SKM-1 treated with dmso at 0.1 percent for 144 hours (cell line): ENCODE measurements around the gene PTPRK.

Experiments
- DNase-seq: peaks from one replicate; lab custom pipeline; 2025; ENCODE audit not compliant: unreplicated experiment; lab: John Stamatoyannopoulos, UW

PTPRK gene

GRCh38 chr6:128350416-128351254 lies 169.8 kb downstream of the PTPRK start:
- no peak for DNase-seq

GRCh38 chr6:128347123-128347522 lies 173.3 kb downstream of the PTPRK start:
- DNase-seq = no peak

GRCh38 chr6:128346569-128346968 lies 173.8 kb downstream of the PTPRK start:
- DNase-seq = no peak

- no peak for DNase-seq
Measured at GRCh38 chr6:128345278-128345677, 175.1 kb downstream of the PTPRK start.

- DNase-seq = no peak
Measured at GRCh38 chr6:128343706-128344105, 176.7 kb downstream of the PTPRK start.

- no peak for DNase-seq
Measured at GRCh38 chr6:128339635-128340450, 180.6 kb downstream of the PTPRK start.

GRCh38 chr6:128337619-128338018 lies 182.8 kb downstream of the PTPRK start:
- DNase-seq = no peak

- no peak for DNase-seq
Measured at GRCh38 chr6:128336436-128337095, 183.8 kb downstream of the PTPRK start.

- DNase-seq = no peak
Measured at GRCh38 chr6:128335963-128336362, 184.4 kb downstream of the PTPRK start.

GRCh38 chr6:128333581-128334223 lies 186.7 kb downstream of the PTPRK start:
- no peak for DNase-seq

- peak; percentile 44 for DNase-seq
Measured at GRCh38 chr6:128327890-128328289, 192.5 kb downstream of the PTPRK start.

- DNase-seq = no peak
Measured at GRCh38 chr6:128323011-128323410, 197.4 kb downstream of the PTPRK start.

- DNase-seq = no peak
Measured at GRCh38 chr6:128319946-128320345, 200.5 kb downstream of the PTPRK start.

GRCh38 chr6:128319157-128319556 lies 201.2 kb downstream of the PTPRK start:
- no peak for DNase-seq

- DNase-seq = no peak
Measured at GRCh38 chr6:128316258-128316929, 204.0 kb downstream of the PTPRK start.

GRCh38 chr6:128314190-128314589 lies 206.2 kb downstream of the PTPRK start:
- DNase-seq = no peak

- peak; percentile 57 for DNase-seq
Measured at GRCh38 chr6:128311944-128312570, 208.3 kb downstream of the PTPRK start.

GRCh38 chr6:128310451-128310850 lies 209.9 kb downstream of the PTPRK start:
- DNase-seq = no peak

- DNase-seq = no peak
Measured at GRCh38 chr6:128307671-128308070, 212.7 kb downstream of the PTPRK start.

- DNase-seq = no peak
Measured at GRCh38 chr6:128305976-128306375, 214.4 kb downstream of the PTPRK start.
